HG03045 (cell line): ENCODE results near the gene USH1G.

ENCODE experiments used
- ATAC-seq: cut with Tn5 transposase; IDR thresholded peaks from one replicate; pipeline ENCODE4 v1.9.1; 2021; ENCODE audit warnings: mild to moderate bottlenecking, moderate library complexity; ENCODE audit not compliant: unreplicated experiment

USH1G gene

DNA sequence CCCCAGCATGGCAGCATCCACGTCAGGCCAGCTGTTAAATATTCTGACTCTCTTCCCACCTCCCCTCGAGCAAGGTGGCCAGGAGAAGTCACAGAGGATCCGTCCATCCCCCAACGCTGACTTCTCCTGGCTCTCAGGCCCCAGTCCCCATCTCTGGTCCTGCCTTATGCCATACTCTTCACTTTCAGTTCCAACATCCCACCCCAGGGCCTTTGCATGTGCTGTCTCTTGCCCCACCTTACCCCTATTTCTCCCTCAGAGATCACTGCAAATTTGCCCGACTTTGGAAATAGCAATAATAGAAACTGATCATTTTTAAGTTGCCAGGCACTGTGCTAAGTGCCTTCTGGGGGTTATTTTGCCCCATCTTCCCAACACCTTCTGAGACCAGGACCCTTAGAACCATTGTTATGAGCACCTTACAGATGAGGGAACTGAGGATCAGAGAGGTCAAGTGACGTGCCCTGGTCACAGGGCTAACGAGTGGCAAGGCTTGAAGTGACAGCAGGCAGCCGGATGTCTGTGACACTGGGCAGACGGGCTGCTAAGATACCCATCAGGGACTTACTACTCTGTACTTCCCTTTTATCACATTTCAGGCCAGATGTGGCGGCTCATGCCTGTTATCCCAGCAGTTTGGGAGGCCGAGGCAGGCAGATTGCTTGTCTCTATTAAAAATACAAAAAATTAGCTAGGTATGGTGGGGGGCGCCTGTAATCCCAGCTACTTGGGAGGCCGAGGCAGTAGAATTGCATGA lies 31.8 kb upstream of the USH1G start:
- no peak for ATAC-seq

DNA sequence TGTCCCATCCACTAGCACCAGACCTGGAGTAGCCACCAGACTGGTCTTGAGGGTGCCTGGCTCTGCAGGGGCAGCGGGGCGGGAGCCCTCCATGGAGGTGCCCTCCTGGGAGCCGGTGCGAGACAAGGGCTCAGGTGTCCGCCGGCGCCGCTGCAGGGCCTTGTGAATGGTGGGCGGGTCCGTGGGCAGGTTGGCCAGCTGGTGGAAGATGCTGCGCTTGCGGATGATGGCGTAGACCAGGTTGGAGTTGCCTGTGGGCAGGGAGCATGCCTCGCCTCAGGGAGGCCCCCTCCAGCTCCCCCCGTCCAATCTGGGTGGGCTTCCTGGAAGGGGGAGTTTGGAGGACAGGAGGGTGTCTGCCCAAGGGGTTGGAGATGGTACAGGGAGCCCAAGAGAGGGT lies 31.1 kb upstream of the USH1G start:
- no peak for ATAC-seq

DNA sequence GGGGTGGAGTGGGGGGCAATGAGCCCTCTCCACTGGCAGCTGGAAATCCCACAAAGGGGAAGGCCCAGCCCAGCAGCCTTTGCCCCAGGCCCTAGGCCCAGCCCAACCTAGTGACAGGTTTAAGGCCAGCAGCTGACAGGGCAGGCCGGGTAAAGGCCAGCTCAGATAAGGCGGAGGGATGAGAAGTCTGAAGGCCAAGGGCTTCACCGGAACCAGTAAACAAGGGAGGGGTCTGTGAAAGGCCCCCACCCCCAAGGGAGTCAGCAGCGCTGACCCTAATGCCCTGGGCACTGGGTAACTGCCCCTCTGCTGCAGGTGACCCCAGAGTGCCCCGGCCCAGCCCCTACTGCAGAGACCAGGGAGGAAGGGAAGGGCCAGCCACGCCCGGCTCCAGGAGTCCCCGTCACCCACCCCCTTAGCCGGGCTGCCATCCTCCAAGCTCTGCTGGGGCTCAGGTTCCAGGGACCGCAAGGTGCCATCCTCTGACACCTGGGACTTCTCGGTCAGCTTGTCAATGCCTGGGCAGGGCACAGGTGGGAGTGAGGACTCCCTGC lies 30.2 kb upstream of the USH1G start:
- ATAC-seq: no peak

DNA sequence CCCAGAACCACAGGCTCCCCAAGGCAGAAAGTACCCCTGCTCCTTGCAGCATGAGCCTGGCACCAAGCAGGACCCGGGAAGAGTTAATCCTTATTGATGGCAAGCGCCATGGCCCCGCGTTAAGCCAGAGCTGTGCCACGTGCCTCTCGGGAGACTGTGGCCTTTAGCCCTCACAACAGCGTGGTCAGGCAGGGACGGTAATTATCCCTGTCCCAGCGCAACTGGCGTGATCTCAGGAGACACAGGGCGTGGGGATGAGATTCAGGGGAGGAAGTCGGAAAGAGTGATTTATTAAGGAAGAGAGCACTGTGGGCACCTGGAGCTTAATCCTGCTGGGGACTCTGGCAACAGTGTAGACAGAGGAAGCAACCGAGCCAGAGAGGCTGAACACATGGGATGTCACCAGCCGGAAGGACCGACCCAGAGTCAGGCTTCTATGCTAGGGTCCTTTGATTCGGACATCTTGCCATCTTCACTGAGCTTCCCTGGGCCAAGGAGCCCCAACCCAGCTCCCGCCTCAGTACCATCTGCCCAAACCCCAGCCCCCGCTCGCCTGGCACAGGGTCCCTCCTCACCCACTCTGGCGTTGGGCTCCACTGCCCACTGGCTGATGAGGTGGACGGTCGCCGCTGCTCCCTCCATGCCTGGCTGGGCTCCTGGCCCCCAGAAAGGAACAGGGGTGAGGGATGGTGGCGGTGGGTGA lies 29.5 kb upstream of the USH1G start:
- no peak for ATAC-seq

DNA sequence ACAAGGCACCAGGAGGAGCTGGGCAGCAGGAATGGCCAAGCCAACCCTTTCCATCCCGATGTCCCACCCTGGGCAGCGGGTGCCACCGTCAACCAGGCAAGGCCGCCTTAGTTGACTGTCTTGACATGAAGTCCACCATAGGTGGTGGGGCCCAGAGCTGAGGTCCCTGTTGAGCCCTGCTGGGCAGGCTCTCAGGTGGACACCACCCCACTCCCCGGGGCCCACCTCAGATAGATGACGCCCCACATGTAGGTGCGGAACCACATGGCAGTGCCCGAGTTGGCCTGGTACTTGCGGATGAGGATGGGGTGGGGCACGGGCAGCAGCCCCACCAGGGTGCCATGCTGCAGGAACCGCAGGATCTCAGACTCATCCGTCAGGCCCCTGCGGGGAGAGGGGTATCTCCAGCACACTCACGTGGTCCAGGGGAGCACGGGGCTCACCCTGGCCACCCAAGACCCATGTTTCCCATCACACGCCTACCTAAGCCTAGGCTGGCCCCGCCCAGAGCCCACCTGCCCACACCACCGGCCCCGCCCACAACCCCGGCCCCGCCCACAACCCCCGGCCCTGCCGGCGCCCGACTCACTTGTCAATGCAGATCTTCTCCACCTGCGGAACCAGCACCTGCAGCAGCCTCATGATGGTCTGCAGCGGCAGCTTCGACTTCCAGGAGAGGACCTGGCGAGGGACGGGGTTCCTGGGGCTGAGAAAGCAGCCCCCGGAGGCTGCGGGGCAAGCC lies 28.8 kb upstream of the USH1G start:
- no peak for ATAC-seq

DNA sequence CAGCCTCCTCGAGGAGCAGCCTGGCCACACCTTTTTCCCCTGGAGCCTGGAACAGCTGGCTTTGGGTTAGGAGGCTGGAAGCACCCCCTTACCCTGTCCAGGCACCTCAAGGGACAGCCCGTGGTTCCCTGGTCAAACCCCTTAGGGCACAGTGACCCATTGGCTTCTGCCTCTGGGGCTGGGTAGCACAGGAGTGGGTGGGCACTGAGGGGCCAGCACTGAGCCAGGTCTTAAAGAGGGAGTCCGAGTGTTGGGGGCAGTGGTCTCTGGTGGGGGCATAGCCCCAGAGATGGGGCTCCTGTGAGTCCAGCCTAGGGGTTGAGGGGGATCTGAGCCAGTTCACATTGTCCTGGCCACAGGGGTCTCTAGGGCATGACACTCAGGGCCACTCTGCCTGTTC lies 28.0 kb upstream of the USH1G start:
- ATAC-seq: no peak

DNA sequence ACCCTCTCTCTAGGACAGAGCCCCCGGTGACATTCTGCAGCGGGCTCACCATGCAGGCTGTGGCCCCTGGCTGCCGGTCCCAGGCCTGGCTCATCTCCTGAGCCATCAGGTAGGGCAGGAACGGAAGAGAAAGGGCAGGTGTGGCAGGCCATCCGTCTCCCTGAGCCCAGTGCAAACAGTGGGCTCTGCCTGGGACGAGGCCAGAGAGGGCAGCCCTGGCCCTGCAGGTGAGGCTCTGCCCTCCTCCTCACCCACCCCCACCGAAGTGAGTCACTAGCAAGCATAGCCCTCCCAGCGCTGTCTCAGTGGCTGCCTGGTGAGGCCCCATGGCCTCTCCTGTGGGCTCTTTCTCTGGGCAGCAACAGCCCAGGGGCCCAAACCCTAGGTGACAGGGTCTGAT lies 27.2 kb upstream of the USH1G start:
- no peak for ATAC-seq

DNA sequence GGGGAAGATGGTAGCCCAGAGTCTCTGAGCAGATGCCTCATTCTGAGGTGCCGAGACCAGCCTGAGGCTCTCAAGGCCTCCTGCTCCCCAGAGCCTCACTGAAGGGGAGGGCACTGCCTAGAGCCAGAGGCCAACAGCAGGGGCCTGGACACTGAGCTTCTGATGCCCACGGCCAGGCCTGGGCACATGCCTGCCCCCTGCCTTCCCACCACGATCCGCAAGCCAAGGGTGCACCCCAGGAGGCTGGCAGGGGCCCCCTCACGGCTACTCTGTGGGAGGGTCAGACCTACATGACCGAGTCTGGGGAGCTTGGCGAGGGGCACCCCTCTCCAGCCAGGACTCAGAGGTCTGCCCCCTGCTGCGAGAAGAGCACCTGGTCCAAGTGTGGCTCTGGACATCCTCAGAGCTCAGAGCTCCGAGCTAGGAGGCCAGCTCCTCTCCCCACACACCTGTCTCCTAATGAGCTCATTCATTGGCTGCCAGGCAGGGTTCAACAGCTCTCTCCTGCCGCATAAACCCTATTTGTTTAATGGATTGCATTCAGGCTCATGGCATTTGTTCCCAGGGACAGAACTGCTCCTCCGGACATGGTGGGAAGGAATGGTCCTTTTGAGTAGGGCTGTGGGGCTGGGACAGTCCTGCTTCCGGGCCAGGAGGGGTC lies 26.5 kb upstream of the USH1G start:
- no peak for ATAC-seq

DNA sequence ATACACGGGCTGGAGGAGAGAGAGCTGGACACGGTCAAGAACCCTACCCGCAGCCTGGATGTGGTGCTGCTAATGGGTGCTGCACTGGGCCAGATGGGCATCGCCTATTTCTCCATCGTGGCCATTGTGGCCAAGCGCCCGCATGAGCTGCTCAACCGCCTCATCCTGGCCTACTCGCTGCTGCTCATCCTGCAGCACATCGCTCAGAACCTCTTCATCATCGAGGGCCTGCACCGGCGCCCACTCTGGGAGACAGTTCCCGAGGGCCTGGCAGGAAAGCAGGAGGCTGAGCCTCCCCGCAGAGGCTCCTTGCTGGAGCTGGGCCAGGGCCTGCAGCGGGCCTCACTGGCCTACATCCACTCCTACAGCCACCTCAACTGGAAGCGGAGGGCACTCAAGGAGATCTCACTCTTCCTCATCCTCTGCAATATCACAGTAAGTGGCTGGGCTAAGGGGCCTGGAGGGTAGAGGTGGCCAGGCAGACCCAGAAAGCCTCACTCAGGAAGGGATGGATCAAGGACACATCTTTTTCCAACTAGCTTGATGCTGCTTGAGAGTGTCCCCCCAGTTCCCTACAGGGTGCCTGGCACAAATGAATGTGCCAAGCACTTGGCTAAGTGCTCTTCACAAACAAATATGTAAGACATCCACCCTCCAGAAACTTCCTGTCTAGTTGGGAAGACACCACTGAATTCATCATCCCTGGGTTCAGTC lies 24.1 kb upstream of the USH1G start:
- no peak for ATAC-seq

DNA sequence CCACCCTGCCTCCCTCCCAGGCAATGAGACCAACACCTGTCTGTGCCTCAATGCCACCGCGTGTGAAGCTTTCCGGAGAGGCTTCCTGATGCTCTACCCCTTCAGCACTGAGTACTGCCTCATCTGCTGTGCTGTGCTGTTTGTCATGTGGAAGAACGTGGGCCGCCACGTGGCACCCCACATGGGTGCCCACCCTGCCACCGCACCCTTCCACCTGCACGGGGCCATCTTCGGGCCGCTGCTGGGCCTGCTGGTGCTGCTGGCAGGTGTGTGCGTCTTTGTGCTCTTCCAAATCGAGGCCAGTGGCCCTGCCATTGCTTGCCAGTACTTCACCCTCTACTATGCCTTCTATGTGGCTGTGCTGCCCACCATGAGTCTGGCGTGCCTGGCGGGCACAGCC lies 23.6 kb upstream of the USH1G start:
- ATAC-seq: no peak

DNA sequence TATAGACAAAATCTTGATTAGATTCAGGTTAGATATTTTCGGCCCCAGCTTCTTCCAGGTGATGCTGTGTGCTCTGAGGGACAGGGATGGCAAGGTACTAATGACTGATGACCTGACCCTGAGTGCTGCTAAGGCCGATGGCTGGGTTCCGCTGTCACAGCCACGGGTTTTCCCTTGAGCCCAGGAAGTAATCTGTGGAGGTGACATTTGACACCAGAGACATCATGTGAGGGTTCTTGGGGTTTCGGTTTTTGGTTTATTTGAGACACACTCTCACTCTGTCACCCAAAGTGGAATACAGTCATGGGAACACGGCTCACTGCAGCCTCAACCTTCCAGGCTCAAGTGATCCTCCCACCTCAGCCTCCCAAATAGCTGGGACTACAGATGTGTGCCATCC lies 22.5 kb upstream of the USH1G start:
- no peak for ATAC-seq

DNA sequence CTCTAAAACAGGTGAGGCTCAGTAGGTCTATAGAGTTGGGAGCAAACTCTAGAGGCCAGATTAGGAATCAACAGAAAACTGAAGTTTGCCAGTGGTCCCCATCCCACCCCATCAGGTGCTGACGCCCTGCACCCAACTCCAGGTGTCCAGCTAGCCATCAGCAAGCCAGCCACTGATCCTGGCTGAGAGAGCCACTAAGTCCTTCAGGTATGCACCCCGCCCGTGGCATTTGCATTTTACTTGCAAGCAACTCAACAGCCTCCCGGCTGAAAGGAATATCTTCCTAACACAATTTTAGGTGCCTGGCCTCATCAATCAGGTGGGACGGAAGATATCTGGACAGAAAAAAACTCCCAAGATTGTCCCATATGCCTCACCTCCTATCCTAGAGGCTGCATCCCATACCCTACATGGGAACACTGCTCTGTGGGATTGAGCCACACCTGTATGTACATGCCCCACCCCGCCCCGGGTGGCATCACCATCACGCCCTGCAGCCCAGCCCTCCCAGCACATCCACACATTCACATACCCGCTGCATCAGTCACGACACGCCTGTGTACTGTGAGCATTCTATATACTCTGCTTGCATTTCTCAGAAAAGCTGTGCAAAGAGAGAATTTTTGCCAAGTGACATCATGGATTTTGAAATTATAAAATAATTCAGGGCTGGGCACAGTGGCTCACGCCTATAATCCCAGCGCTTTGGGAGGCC lies 20.9 kb upstream of the USH1G start:
- no peak for ATAC-seq

DNA sequence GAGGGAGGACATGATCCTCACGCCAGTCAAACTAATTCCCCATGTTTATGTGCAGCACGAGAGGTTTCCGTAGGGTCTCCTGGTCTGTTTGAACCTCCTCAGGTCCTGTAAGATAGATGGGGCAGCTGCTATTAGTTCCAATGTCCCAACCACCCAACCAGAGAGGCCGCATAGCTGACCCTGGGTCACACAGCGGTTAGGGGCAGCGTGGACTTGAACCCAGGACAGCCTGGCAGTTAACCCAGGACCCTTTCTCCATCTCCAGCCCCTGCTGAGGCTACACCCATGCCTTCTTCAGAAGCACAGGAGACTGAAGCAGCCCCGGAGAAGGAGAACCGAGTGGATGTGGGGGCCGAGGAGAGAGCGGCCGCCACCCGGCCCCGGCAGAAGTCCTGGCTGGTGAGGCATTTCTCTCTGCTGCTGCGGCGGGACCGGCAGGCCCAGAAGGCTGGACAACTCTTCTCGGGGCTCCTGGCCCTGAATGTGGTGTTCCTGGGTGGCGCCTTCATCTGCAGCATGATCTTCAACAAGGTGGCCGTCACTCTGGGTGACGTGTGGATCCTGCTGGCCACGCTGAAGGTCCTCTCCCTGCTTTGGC lies 18.2 kb upstream of the USH1G start:
- ATAC-seq: no peak

DNA sequence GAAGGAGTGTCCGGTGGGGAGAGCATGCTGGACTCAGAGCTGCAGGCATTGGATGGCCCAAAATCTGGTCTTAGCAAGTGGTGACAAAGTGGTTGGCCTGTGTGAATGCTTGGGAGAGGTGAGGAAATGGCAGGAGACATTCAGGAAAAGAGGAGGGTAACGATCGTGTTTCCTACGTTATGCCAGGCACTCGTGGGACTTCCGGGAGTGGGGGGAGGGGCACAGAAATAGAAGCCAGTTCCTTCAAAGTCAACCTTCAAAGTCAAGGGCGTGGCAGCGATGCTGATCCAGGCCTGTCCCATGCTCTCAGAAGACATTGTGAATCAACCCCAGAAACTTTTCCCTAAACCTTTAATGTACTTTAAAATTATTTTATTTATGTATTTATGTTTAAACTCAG lies 16.5 kb upstream of the USH1G start:
- no peak for ATAC-seq

DNA sequence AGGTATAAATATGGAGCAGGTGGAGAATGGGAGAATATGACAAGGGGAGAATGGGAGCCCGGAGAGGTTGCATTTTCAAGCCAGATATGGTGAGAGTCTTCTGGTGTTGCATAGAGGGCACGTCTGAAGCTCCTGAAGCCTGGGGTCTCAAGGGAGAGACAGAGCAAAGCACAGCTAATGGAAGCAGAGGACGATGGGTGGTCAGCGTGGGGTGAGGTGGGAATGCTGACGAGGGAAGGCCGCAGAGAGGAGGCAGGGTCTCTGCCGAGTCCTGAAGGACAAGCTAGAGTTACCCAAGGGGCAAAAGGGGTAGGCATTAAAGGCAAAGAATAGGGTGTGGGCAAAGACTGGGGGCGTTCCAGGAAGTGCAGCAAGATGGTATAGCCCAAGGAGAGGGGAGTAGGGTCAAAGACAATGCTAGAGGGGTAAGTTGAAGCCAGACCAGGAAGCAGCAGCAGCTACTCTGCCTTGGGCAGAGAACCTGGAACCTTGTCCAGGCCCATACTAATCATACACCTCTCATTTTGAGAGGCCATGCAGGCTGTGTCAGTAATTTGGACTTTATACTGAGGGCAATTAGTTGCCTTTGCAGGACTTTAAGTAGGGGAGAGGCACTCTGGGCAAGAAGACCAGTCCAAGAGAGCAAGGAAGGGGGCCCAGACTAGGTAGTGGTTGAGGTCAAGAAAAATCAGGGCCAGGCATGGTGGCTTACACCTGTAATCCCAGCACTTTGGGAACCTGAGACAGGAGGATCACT lies 15.3 kb upstream of the USH1G start:
- no peak for ATAC-seq

DNA sequence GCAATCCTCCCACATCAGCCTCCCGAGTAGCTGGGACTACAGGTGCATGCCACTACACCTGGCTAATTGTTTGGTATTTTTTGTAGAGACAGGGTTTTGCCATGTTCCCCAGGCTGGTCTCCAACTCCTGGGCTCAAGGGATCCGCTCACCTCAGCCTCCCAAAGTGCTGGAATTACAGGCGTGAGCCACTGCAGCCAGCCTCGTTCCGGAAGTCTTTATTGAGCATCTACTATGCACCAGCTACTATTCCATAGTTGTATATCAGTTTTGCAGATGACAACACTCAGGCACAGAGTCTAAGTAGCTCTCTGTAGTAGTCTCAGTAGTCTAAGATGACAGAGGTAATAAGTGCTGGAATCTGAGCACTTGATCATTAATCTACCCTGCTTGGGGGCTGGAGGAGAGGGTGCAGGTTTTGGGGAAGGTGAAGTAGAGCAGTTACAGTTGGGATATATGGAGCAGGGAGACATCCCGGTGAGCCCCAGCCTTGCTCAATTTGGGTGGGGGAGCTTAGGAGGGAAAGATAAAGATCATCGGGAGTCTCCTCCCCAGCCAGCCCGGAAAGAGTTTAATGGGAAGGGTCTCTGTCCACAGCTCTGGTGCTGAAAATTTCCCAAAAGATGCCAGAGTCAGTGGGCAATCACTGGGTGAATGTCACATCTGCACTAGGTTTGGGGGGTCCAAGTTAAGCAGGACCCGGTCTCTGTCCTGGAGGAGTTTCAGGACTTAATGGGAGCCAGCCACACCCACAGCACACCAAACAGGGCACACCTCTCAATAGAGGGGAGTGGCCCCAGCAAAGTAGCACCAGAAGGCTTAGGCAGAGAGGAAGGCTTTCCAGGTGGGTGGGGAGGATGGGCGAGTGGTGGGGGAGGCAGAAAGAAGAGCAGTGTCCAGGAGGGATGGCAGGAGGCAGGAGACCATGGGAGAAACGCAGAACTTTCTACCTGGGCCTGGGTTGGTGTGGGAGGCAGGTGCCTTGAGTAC lies 14.3 kb upstream of the USH1G start:
- no peak for ATAC-seq

DNA sequence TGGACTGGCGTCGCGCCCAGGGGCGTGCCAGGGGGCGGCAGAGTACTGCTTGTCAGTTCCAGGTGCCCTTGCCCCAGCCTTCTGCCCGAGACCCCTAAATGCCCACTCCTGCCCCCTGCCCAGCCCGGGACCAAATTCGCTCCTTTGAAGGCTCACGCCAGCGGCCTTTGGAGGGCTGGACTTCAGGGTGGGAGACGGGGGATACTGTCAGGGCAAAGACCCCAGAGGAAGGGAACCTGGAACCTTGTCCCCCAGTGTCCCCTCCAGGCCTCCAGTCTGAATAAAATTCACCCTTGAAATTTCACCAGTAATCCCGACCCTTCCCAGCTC lies 13.4 kb upstream of the USH1G start:
- no peak for ATAC-seq
